Brain microvascular endothelial cell (primary cell): ENCODE measurements around the gene YIF1A.

Source experiments
- DNase-seq: peaks from one replicate; pipeline ENCODE4 v3.0.0-alpha.2; 2020
- H3K27ac ChIP-seq: fragments of 250-450 bp; sonication (Bioruptor Pico); 2 replicates; pipeline ENCODE4 v1.5.1; 2020; ENCODE audit warnings: mild to moderate bottlenecking, moderate library complexity
- H3K27me3 ChIP-seq: fragments of 250-450 bp; sonication (Bioruptor Pico); replicated peaks from 2 replicates; pipeline ENCODE4 v1.5.1; 2020; ENCODE audit warnings: mild to moderate bottlenecking
- H3K36me3 ChIP-seq: fragments of 250-450 bp; sonication (Bioruptor Pico); replicated peaks from 2 replicates; pipeline ENCODE4 v1.5.1; 2020; ENCODE audit warnings: mild to moderate bottlenecking
- H3K4me3 ChIP-seq: 2 replicates; pipeline ENCODE4 v1.5.1; 2011; ENCODE audit warnings: low read depth, mild to moderate bottlenecking, control low read depth, low read length, moderate library complexity
- in situ Hi-C: cut with HindIII; loops from 2 replicates; pipeline ENCODE4 v1.10.0; 2017; ENCODE audit warnings: low sequenced_read_pairs, low pct_ligation_motif_present
- TF ChIP-seq, protein P1 (sequence below): IDR thresholded peaks from 2 replicates; pipeline ENCODE4 v1.5.1; 2011; ENCODE audit warnings: low read depth, mild to moderate bottlenecking, moderate library complexity, low read length, control low read depth, inconsistent platforms; ENCODE audit errors: missing control alignments

YIF1A gene

DNA sequence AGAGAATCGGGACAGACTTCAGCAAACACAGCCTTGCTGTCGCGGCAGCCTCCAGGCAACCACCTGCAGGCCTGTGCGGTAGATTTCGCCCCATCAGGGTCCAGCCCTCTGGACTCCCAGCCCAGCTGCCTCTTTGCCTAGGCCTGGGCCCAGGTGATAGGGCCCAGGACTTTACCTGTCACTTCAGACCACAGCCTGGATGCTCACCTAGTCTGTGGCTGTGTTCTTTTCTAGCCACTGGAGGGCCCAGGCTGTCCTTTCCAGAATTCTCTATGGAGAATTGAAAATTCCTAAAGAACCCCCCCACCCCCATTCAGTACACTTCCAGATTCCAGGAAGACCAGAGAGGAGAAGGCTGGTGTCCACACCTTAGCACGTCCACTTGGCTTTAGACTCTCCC lies 51.1 kb downstream of the YIF1A start:
- Histone ChIP-seq H3K4me3 (no peak overlapping the region), H3K27me3 (no peaks in the 10 kb centered on the region), H3K36me3 (peaks cover 94% of the 10 kb centered on the region), H3K27ac (no peak overlapping the region)
- in situ Hi-C loops: no loop called here
- no peak for DNase-seq
- TF ChIP-seq, protein P1, sequence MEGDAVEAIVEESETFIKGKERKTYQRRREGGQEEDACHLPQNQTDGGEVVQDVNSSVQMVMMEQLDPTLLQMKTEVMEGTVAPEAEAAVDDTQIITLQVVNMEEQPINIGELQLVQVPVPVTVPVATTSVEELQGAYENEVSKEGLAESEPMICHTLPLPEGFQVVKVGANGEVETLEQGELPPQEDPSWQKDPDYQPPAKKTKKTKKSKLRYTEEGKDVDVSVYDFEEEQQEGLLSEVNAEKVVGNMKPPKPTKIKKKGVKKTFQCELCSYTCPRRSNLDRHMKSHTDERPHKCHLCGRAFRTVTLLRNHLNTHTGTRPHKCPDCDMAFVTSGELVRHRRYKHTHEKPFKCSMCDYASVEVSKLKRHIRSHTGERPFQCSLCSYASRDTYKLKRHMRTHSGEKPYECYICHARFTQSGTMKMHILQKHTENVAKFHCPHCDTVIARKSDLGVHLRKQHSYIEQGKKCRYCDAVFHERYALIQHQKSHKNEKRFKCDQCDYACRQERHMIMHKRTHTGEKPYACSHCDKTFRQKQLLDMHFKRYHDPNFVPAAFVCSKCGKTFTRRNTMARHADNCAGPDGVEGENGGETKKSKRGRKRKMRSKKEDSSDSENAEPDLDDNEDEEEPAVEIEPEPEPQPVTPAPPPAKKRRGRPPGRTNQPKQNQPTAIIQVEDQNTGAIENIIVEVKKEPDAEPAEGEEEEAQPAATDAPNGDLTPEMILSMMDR: no peak

DNA sequence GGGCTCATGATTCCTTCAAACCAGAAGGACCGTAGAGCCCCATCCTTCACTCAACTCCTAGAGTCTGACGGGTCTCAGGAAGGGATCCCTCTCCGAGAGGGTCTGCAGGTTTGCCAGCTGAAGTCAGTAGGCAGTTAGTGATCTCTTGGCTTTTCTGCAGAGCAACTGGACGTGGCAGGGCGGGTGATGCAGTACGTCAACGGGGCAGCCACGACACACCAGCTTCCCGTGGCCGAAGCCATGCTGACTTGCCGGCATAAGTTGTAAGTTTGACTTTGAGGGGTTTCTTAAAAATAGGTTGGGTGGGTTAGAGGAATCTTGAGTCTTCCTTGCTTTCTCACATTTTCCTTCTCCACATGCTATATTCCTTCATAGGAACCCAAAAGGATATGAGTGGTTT lies 53.8 kb downstream of the YIF1A start:
- no peaks in the 10 kb centered on the region for H3K27me3 ChIP-seq

More for the DNA sequence above, 53.8 kb downstream of the YIF1A start:
- TF ChIP-seq, protein P1: no peak
- Histone ChIP-seq H3K4me3 (no peak overlapping the region), H3K27ac (no peak overlapping the region), H3K36me3 (peaks cover 96% of the 10 kb centered on the region)
- no peak for DNase-seq
- in situ Hi-C loops: no loop called here
